ENCODE results near the gene TMEM203.
"Not testable (repeated sequence)": the region's sequence is repeated elsewhere in the genome, so short reads cannot be mapped to it uniquely, and the experiment has no call there.

TMEM203 gene

DNA sequence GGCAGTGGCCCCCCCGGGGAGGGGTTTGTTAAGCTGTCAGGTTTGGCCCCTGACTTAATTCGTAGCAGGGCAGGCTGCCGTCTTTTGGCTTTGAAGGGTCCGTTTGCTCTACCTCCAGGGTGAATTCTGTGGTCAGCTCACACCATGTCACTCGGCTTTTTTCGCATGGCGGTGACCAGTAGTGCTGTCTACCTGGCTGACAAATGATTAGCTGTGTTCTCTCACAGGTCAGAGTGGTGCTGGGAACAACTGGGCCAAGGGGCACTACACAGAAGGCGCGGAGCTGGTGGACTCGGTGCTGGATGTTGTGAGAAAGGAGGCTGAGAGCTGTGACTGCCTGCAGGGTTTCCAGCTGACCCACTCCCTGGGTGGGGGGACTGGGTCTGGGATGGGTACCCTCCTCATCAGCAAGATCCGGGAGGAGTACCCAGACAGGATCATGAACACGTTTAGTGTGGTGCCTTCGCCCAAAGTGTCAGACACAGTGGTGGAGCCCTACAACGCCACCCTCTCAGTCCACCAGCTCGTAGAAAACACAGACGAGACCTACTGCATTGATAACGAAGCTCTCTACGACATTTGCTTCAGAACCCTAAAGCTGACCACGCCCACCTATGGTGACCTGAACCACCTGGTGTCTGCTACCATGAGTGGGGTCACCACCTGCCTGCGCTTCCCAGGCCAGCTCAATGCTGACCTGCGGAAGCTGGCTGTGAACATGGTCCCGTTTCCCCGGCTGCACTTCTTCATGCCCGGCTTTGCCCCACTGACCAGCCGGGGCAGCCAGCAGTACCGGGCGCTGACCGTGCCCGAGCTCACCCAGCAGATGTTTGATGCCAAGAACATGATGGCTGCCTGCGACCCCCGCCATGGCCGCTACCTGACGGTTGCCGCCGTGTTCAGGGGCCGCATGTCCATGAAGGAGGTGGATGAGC is 37.1 kb upstream of the TMEM203 start:
- no peak for DNase-seq (ENCODE audit: low read depth in 3 of 3, low spot score in 1 of 3)

- peak; percentile 36 to 61 (median 53) for DNase-seq (ENCODE audit: low read depth in 3 of 3, low spot score in 1 of 3)
Measured at GRCh38 chr9:137241490-137242268, 36.2 kb upstream of the TMEM203 start.

DNA sequence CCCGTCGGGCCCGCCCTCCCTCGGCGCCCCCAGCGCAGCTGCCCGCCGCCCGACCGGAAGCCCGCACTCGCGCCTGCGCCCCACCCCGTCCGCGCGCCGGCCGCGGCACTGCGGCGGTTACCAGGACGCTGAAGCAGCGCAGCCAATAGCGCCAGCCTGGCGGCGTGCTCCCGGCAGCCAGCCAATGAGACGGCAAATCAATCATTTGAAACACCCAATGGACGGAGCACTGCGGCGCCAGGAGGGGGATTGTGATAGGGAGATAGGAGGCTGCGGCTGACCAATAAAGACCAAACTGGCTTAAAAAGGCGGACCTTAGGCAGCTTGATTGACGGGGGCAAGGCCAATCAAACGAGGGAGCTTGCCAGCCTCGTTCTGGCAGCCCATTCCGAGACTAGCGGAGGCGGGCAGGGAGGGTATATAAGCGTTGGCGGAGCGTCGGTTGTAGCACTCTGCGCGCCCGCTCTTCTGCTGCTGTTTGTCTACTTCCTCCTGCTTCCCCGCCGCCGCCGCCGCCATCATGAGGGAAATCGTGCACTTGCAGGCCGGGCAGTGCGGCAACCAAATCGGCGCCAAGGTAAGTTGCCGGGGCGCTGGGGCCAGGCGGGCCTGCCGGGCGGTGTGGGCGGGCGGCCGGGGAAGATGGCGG is 35.5 kb upstream of the TMEM203 start, which contains the start of gene TUBB4B:
Gene TUBB4B, plus strand, starts transcription at position 447 of the 649 bp plus-strand sequence. Its CDS starts 74 bp downstream, at position 521.
- peak; percentile 87 to 99 (median 97) for DNase-seq (ENCODE audit: low read depth in 3 of 3, low spot score in 1 of 3)

DNA sequence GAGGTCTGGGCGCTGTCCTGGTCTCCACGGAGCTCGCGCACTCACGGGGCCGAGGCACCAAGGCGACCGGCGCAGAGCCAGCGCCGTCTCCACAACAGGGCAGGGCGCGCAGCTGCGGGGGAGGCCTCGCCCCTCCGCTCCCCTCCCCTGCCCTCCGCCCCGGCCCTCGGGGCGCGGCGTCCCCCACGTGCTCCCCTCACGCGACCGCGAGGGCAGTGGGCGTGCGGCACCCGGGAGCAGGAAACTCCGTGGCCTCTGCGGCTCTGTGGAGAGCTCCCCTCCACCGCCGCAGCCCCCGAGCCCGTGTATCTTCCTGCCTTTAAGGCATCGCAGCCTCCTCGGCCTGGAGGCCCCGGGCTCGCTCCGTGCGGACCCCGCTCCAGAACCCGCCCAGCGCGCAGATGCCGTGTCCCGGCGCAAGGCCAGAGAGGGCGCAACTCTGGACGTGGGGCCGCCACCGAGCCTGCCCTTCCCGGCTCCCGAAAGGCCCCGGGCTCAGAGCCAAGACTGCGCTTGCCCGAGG is 34.9 kb upstream of the TMEM203 start:
- peak in 1 of 3 donors; percentile 52 for DNase-seq (ENCODE audit: low read depth in 3 of 3, low spot score in 1 of 3)

DNA sequence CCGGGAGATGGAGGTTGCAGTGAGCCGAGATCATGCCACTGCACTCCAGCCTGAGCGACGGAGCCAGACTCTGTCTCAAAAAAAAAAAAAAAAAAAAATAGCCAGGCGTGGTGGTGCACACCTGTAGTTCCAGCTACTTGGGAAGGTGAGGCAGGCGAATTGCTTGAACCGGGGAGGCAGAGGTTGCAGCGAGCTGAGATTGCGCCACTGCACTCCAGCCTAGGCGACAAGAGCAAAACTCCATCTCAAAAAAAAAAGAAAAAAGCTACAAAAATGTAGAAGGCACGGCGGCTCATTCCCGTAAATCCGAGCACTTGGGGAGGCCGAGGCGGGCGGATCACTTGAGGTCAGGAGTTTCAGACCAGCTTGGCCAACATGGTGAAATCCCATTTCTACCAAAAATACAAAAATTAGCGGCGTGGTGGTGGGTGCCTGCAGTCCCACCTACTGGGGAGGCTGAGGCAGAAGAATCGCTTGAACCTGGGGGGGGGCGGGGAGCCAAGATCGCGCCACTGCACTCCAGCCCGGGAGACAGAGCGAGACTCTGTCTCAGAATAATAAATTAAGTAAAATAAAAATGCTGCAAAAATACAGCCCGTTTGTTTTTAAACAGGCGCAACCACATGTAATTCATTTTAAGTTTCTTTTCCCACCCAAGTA is 34.2 kb upstream of the TMEM203 start:
- DNase-seq (ENCODE audit: low read depth in 3 of 3, low spot score in 1 of 3): not testable (repeated sequence)

DNA sequence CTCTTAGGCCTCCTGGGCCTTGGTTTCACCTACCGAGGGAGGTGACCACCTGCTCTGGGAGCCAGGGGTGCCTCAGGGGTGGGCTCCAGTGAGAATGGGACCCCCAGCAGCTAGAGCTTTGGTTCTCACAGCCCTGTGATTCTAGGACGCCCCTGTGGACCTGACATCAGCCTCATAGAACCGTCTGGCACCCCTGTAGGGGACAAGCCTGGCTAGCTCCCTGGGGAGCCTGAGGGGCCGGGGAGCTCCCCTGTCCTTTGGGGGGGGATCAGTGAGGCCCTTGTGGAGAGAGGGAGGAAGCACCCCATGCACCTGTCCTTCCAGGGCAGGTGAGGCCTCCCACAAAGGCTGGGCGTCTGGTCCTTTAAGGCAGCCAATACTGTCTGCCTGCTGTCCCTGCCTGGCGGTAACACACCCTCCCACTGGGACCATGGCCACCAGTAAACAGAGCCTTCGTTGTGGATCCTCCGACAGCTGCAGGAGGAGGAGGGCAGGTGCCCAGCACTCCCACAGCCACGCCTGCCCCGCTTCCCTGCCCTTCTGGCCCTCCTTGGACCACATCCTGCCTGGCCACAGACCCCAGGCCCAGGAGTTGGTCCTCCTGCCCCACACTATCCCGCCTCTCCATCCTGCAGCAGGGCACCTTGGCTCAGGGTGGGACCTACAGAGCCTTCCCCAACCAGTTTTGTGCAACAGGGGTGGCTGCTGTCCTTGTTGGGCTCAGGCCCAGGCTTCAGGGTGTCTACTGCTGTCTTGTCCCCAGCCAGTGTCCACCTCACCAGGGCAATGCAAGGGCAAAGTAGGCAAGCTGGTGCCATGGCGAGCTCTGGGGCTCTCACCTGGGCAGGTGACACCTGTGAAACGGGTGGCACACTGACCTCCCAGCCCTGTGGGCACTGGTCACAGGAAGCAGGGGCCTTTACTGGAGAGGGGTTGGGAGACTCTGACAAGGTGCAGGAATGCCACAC is 32.6 kb upstream of the TMEM203 start:
- DNase-seq (ENCODE audit: low read depth in 3 of 3, low spot score in 1 of 3): no peak

GRCh38 chr9:137236936-137237421 is 31.5 kb upstream of the TMEM203 start:
- DNase-seq (ENCODE audit: low read depth in 3 of 3, low spot score in 1 of 3): no peak

DNA sequence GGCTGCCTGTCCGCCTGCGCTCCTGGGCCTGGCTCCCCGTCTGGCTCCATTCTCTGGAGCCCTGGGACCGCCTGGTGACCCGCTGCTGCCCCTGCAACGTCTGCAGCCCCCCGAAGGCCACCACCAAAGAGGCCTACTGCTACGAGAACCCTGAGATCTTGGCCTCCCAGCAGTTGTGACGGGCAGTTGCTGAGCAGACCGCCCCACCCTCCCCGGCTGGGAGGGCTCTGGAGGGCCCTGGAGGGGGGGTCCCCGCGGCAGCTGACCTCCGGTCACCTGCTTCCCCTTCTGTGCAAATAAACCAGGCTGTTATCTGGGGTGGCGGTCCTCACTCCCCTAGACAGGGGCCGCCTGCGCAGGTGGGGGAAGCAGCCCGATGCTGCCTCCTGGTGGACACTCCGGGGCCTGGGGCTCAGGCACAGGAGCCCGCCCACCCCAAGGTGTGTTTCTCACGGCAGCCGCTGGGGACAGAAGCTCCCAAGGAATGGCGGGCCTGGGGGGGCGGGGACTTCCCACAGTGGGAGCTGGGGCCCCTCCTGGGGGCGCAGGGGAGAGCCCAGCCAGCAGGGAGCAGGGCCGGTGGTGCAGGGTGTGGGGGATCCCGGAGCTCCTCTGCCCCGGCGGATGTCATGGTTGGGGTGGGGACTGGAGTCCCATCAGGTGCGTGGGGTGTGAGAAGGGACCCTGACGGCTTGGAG is 30.9 kb upstream of the TMEM203 start:
- peak; percentile 71 to 90 (median 83) for DNase-seq (ENCODE audit: low read depth in 3 of 3, low spot score in 1 of 3)

- no peak for DNase-seq (ENCODE audit: low read depth in 3 of 3, low spot score in 1 of 3)
Measured at GRCh38 chr9:137235424-137236237, 30.2 kb upstream of the TMEM203 start.

- no peak for DNase-seq (ENCODE audit: low read depth in 3 of 3, low spot score in 1 of 3)
Measured at GRCh38 chr9:137234758-137235423, 29.4 kb upstream of the TMEM203 start.

GRCh38 chr9:137234055-137234697 is 28.7 kb upstream of the TMEM203 start:
- DNase-seq (ENCODE audit: low read depth in 3 of 3, low spot score in 1 of 3): no peak

GRCh38 chr9:137233143-137233980 is 27.9 kb upstream of the TMEM203 start:
- no peak for DNase-seq (ENCODE audit: low read depth in 3 of 3, low spot score in 1 of 3)

GRCh38 chr9:137232510-137232909 is 27.1 kb upstream of the TMEM203 start:
- DNase-seq (ENCODE audit: low read depth in 3 of 3, low spot score in 1 of 3): no peak

DNA sequence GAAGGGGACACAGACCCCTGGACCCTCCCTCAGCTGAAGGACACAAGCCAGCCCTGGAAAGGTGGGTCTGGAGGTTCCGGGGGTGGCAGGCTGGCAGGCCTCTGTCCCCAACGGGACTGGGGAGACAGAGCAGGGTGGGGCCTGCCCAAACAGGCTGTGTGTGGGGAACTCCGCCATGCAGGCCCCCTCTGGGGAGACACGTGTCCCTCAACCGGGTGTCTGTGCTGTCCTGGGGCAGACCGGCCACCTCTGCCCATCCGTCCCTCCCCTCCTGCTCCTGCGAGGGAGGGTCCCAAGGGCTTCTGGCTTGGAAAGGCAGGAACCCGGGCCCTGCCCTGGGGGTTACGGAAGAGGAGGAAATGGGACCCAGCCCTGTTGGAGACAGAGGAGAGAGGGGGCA is 26.7 kb upstream of the TMEM203 start:
- DNase-seq (ENCODE audit: low read depth in 3 of 3, low spot score in 1 of 3): no peak

DNA sequence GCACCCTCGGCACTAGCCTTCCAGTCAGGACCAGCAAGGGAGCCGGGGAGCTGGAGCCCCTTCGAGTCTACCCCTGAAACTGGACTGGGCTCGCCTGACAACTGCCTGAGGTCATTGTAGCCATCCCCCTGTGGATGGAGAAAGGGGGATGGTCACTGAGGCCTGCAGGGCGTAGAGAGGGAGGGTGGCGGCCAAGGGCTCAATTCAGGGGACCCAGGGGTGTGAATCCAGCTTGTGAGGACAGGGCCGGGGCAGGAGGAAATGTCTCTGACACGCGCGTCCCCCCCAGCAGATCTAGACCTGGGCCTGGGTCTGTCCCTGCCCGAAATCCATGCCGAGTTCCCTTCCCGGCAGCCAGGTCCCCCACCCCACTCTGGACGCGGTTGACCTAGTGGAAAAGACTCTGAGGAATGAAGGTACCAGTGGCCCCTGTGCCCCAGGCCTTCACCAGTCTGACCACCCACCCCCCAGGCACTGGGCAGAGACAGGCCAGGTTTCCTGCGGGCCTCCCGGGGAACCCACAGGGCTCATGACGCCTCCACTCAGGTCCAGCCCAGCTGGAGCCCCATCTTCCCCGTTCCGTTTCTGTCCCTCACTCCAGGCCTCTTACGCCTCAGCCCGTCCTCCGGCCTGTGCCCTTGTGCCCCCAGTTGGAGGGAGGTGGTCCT is 26.1 kb upstream of the TMEM203 start:
- DNase-seq (ENCODE audit: low read depth in 3 of 3, low spot score in 1 of 3): no peak
